22Rv1 (cell line): ENCODE data around the gene AP2A2.

ENCODE experiments used
- ZFX ChIP-seq: fragments of 450-650 bp; IDR thresholded peaks from 2 replicates; pipeline ENCODE4 v1.6.1; 2017; ENCODE audit warnings: antibody characterized with exemption, borderline replicate concordance
- TF ChIP-seq, protein P1 (sequence below): fragments of 450-650 bp; IDR thresholded peaks from 2 replicates; pipeline ENCODE4 v1.5.1; 2017; ENCODE audit warnings: mild to moderate bottlenecking

DNA sequence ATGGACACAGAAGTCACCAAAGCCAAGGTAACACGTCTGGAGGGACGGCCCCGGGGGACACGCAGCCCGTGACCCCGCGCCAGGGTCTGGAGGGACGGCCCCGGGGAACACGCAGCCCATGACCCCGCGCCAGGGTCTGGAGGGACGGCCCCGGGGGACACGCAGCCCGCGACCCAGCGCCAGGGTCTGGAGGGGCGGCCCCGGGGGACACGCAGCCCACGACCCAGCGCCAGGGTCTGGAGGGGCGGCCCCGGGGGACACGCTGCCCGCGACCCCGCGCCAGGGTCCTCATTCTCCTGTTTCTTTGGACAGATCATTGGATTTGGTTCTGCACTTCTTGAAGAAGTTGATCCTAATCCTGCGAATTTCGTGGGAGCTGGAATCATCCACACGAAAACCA, 83.7 kb downstream of the AP2A2 start:
- TF ChIP-seq, protein P1, sequence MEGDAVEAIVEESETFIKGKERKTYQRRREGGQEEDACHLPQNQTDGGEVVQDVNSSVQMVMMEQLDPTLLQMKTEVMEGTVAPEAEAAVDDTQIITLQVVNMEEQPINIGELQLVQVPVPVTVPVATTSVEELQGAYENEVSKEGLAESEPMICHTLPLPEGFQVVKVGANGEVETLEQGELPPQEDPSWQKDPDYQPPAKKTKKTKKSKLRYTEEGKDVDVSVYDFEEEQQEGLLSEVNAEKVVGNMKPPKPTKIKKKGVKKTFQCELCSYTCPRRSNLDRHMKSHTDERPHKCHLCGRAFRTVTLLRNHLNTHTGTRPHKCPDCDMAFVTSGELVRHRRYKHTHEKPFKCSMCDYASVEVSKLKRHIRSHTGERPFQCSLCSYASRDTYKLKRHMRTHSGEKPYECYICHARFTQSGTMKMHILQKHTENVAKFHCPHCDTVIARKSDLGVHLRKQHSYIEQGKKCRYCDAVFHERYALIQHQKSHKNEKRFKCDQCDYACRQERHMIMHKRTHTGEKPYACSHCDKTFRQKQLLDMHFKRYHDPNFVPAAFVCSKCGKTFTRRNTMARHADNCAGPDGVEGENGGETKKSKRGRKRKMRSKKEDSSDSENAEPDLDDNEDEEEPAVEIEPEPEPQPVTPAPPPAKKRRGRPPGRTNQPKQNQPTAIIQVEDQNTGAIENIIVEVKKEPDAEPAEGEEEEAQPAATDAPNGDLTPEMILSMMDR: no peak
- TF ChIP-seq ZFX: no peak
